NCI-H146 (cell line): ENCODE results near the gene ATAD2B.

Experiments
- DNase-seq: peaks from one replicate; lab custom pipeline; 2025; lab: John Stamatoyannopoulos, UW

Gene ATAD2B

DNA sequence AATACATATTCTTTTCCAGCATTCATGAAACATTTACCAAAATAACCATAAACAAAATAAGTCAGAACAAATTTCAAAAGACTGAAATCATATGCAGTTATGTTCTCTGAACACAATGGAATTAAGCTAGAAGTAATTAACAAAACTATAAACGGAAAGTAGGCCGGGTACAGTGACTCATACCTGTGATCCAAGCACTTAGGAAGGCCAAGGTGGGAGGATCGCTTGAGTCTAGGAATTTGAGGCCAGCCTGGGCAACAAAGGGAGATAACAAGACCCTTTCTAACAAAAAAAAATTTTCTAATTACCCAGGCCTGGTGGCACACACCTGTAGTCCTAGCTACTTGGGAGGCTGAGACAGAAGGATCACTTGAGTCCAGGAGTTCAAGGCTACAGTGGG lies 14.9 kb downstream of the ATAD2B start:
- no peak for DNase-seq

DNA sequence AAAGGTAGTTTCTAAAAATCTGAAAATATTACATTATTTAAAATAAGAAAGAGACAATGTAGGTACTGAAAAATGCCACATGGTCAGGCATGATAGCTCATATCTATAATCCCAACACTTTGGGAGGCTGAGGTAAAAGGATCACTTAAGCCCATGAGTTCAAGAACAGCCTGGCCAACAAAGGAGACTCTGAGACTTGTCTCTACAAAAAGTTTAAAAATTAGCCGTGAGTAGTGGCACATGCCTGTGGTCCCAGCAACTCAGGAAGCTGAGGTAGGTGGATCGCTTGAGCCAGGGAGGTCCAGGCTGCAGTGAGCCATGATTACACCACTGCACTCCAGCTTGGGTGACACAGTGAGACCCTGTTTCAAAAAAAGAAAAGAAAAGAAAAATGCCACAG lies 21.8 kb downstream of the ATAD2B start:
- no peak for DNase-seq

DNA sequence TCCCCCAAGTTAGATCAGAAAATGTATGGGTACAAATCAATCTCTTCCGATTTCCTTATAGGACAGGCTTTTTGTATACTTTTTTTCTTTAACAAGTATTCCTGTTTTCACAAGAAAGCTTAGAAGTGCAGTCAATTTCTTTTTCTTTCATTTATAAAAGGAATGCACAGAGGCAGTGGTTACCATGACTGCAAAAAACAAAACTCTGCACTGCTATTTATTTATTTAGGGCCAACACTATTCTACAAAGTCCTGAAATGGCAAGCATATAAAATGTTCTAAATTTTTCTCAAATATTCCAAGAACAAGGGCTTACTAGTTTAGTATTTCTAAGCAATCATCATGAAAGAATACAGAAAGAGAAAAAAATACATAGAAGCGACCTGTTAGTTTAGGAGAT lies 22.2 kb downstream of the ATAD2B start:
- no peak for DNase-seq

DNA sequence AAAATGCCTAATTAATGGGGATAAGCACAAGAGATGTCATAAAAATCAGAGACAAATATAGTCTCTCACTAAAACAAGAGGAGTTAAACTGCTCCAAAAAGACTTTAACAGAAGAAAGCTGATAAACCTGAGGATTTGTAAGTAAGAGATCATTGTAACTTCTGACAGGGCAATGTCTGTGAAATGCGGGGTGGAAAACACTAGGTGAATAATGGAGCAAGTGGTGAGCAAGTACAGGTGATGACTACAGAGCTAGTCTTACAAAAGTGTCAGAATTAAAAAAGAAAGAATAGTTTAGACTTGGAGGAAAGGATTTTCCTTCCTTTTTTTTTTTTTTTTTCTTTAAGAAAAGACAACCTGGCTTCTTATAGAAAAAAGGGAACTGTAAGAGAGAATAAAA lies 22.7 kb downstream of the ATAD2B start:
- no peak for DNase-seq

DNA sequence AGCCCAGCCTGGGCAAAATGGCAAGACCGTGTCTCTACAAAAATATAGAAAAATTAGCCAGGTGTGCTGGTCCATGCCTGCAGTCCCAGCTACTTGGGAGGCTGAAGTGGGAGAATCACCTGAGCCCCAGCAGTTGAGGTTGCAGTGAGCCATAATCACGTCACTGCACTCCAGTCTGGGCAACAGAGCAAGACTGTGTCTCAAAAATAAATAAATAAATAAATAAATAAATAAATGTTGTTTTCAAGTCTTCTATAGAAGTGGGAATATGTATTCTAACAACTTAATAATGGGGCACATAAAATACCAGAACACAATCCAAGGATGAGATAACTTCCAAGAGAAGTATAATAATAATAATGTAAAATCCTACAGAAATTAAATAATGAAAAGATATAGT lies 23.9 kb downstream of the ATAD2B start:
- no peak for DNase-seq

DNA sequence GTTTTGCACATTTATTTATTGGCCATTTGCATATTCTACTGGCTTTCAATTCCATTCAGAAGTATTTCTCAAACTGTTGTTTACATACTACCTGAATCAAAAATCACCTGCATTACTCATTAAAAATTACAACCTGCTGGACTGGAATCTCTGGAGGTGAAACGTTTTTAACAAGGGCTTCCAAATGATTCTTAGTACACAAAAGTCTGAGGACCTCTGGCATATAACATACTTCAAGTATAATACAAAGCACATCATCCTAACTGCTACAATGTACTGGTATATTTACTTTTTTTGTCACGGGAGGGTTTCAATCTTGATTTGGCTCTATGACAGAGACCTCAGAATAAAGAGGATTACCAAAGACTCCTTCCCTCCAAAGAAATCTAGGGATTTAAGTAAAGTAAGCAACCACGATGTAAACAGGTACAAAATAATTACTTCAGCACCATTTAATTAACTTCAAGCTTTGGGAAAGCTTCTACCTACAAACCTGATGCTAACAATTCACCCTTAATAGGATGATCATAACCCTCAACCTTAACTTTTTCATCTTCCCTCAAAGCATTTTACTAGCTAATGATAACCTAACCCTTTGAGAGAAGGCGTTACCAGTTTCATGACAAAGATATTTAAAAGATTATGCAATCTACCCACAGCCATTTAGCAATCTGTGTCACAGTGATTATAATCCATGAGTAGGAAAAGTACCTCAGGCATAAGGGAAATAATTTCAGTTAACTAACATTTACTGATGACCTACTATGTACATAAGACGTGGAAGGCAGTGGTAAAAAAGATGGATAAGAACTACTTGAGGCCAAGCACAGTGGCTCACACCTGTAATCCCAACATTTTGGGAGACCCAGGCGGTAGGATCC lies 24.7 kb downstream of the ATAD2B start:
- DNase-seq, result no peak

DNA sequence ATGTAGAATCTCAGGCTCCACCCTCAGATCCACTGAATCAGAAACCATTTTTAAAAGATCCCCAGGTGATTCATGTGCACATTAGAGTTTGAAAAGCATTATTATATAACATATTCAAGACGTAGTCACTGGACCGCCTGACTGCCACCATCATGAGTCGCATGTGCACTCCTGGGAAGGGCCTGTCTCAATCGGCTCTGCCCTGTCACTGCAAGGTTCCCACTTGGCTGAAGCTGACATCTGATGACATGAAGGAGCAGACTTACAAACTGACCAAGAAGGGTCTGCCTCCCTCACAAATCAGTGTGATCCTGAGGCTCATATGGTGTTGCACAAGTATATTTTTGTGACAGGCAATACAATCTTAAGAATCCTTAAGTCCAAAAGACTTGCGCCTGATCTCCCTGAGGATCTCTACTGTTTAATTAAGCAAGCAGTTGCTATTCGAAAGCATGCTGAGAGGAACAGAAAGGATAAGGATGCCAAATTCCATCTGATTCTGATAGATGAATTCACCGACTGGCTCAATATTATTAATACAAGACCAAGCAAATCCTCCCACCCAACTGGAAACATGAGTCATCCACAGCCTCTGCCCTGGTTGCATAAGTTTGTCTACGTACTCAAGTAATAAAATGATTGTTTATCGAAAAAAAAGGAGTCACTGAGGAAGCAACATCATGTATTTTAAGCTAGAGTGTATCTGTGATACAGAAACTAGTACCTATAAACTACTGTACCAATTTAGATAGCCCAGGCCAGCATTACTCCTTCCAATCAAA lies 26.2 kb downstream of the ATAD2B start:
- DNase-seq, result no peak

DNA sequence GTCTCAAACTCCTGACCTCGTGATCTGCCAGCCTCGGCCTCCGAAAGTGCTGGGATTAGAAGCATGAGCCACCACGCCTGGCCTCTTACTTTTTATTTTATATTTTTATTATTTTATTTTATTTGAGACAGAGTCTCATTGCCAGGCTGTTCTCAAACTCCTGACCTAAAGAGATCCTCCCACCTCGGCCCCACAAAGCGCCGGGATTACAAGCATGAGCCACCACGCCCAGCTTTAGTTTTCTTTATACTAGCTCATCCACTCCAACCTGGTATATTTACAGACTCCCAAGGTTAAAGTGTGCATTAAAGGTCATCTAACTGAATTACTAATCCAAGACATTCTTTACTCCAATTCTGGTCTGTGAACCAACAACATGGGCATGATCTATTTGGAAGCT lies 26.8 kb downstream of the ATAD2B start:
- no peak for DNase-seq

DNA sequence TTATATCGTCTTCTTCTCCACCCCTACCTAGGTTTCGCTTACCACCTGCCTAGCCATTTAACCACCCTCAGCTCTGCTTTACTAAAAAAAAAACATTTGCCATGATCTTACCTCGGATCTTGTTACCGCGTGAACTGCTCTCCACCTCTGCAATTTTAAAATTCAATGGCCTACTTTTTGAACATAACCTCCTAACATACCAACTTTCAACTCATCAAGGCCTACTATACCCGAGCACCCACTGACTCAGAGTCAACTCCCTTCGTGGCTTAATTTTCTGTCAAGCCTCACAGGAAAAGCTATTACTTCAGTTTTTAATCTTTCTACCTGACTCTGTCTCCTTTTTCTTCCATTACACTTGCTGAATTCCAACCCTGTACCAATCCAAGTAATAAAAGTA lies 55.7 kb downstream of the ATAD2B start:
- DNase-seq, result no peak

DNA sequence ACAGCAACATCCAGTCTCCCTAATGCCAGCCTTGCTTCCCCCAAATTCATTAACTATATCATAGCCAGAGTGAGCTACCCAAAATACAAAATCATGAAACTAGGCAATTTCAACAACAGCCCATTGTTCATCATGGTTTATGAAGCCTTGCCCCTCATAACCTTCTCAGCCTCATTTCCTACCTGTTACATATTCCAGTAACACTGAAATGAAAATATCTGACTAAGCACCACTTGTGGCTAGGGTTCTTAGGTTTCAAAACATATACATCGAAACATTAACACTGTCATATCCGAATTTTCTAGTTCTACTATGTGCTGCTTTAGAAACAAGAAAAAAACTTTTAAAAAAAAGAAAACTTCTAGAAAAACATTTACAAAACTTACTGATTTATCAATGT lies 59.5 kb downstream of the ATAD2B start:
- no peak for DNase-seq

DNA sequence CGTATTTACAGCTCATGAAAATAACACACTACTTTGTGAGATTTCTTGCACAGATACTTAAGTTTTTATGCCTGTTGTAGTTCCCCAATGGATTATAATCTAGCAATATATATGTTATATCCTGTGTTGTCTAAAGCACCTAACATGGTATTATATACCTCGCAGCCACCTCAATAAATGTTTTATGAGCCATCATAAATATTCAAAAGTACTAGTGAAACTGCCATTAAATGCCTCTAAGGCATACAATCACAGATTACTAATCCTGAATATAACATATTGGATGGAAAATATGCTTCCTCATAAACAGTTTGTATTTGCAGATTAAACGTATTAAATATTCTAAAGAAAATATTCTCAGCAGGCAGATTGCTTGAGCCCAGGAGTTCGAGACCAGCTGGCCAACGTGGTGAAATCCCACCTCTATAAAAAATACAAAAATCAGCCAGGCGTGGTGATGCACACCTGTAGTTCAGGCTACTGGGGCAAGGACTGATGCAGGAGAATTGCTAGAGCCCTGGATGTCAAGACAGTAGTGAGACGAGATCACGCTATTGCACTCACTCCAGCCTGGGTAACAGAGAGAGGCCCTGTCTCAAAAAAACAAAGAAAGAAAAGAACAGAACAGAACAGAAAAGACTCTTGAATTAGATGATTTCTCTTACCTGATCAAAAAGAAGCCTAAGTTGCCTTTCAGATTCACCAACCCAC lies 64.1 kb downstream of the ATAD2B start:
- DNase-seq, result no peak

DNA sequence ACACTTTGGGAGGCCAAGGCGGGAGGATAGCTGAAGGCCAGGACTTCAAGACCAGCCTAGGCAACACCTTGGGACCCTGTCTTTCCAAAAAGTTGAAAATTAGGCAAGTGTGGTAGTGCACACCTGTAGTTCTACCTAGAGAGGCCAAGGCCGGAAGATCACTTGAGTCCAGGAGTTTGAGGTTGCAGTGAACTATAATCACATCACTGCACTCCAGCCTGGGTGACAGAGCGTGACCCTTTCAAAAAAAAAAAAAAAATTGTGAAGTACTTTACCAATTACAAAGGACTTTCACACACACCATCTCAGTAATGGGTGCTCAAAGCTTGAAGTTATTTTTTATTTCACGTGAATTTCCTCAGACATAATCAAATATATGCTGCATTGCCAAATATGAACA lies 65.0 kb downstream of the ATAD2B start:
- no peak for DNase-seq

DNA sequence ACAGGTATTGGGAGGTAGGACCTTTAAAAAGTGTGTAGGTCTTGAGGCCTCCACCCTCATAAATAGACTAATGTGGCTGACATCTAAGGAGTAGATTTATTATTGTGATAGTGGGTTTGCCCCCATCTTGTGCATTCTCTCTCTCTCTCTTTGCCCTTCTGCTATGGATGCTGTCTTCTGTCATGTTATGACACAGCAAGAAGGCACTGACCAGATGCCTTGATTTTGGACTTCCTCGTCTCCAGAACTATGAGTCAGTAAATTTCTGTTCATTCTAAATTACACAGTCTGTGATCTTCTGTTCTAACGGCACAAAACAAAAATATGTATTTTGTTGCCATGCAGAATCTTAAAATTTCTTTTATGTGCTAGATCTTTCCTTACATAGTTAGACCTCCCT lies 66.9 kb downstream of the ATAD2B start:
- no peak for DNase-seq

DNA sequence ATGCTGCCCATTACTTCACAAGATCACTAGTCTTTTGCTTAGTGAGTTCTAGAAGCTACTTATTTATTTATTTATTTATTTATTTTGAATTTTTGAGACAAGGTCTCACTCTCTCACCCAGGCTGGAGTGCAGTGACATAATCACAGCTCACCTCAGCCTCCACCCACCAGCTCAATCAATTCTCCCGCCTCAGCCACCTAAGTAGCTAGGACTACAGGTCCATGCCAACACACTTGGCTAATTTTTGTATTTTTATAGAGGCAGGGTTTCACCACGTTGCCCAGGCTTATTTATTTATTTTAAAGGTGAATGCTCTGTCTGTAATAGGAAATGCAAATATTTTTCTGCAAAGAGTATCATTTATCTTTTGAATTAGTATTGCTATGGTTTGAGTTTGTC lies 67.7 kb downstream of the ATAD2B start:
- DNase-seq, result no peak

DNA sequence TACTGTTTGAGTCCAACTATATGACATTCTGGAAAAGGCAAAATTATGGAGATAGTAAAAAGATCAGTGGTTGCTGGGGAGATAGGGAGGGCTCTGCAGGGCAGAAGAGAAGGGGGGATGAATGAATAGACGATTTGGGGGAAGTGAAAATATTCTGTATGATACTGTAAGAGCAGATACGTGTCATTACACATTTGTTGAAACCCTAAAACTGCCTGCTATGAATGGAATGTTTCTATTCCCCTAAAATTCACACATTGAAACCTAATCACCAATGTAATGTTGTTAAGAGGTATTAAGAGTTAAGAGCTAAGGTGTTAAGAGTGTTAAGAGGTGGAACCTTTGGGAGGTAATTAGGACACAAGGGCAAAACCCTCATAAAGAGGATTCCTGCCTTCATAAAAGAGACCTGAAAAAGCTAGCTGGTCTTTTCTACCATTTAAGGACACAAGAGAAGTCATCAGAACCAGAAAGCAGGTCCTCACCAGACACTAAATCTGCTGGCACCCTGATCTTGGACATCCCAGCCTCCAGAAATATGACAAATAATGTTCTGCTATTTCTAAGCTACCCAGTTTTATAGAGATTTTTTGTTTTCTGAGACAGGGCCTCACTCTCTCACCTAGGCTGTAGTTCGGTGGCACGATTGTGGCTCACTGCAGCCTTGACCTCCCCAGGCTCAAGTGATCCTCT lies 76.2 kb downstream of the ATAD2B start:
- DNase-seq, result no peak

DNA sequence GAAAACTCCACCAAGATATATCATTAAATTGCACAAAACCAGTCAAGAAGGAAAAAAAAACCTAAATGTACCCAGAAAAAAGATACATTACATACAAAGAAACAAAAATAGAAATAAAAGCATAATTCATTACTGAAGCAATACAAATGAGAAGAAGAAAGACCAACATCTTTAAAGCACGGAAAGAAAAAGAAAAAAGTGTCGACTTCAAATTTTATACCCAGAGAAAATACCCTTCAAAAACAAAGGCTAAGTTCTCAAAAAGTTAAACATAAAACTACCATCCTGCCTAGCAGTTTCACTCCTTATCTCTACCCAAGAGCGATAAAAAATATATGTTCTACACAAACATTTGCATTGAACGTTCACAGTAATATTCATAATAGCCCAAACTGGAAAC lies 82.0 kb downstream of the ATAD2B start:
- DNase-seq, result no peak

DNA sequence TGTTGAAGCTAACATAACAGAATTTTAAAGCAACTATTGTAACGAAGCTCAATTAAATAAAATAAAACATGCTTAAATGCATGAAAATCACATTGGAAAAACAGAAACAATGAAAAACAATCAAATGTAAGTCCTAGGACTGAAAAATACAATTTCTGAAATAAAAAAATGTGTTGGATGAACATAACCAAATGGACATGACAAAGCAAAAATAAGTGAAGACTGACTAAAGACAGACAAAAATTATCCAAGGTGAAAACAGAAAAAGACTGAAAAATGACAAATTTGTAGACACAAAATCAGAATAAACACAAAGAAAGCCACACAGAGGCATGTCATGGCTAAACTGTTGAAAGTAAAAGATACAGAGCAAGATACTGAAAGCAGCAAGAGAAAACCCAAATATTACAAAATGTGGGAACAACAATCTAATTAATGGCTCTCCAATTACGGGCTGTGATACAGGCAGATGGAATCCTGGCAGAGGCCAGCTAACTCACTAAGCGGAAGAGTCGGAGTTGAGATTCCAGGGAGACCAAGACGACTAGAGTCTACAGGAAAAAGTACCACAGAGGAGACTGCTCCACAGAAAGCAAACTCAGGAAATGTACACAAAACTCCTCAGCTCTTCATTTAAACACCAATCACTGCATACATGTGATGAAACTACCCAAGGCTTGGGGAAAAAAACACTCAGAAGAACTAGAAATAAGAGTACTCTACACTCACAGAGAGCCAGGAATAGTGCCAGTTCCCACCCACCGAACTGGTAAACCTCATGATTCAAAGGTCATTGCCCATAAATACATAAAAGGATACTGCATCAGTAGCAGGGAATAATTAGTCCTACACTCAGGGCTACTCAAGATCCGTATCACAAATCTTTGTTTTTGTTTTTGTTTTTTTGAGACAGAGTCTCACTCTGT lies 83.6 kb downstream of the ATAD2B start:
- no peak for DNase-seq

DNA sequence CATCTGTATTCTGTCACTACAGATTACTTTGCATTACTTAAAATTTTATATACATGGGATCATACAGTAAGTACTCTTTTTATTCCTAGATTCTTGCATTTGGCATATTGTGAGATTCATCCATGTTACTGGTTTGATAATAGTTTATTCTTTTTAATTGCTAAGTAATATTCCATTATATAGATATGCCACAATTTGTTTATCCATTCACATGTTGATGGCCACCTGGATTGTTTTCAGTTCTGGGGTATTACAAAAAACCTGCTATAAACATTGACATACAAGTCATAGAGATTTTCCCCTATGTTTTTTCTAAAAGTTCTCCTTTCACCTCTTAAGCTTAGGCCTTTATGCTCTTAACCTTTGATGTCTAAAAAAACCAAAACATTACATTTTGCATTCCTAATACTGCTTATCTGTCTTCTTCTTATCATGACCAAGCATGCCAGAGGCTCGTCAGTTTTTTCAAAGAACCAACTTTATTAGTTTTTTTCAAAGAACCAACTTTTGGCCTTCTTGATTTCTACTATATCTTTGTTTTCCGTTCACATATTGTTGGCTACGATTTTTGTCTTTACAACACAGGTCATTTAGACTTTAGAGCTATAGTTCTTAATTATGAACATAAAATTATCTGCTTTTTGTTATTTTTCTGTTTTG lies 86.9 kb downstream of the ATAD2B start:
- DNase-seq, result no peak

DNA sequence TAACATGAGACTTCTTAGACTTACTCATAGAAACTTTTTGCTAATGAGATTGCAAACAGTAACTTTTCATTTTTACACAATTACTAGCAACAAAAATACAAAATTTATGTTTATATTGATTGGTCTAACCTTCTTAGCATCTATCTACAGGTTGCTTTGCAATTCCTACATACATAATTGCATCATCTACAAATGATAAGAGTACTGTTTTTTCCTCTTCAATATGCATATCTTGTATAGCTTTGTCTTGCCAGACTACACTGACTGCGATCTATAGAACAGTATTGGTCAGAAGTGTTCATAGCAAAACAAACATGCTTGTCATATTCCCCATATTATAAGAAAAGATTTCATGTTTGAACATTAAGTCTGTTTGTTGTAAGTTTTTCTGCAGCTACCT lies 87.9 kb downstream of the ATAD2B start:
- DNase-seq, result no peak

DNA sequence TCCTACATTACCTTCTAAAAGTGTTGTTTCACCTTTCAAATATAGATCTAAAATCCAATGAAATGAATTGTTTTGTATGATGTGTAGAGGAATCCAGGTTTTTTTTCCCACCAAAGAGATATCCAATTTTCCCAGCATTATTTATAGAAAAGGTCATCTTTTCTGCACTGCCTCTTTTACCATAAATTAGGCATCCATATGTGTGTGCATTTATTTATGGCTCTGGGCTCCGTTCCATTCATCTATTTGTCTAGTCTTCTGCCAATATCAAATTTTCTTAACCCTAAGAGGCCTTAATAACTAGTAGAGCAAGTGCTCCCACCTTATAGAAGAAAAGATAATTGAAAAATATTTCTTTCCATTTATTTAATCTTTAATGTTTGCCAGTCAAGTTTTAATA lies 88.3 kb downstream of the ATAD2B start:
- DNase-seq, result no peak

DNA sequence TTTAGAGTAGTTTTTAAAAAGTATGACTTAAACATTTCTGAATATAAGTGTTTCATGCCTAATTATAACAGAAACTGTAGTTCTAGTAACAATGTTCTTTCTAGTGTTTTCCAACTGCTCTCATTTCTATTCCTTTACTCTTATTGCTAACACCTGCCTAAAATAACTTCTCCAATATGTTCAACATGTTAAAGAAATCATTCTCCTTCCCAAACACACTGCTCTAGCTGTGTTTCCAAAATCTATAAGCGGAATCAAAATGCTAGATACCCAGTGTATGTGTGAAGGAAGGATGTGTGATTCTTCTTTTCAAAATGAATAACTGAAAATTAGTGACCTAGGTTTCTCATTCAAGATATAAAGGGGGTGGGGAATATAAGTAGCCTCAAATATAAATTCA lies 89.1 kb downstream of the ATAD2B start:
- DNase-seq, result no peak
